GM18498 (cell line): Measurements from ENCODE around the gene RFT1.

Experiments used
- ATAC-seq: cut with Tn5 transposase; IDR thresholded peaks from one replicate; pipeline ENCODE4 v1.9.1; 2021; ENCODE audit warnings: mild to moderate bottlenecking, moderate library complexity; ENCODE audit not compliant: unreplicated experiment

Gene RFT1

GRCh38 chr3:53129344-53129743 lies 891 bp downstream of the RFT1 start:
- no peak for ATAC-seq

- no peak for ATAC-seq
These were observed 3.6 kb downstream of the RFT1 start for GRCh38 chr3:53126601-53127000.

- ATAC-seq: no peak
These were observed 6.3 kb downstream of the RFT1 start for GRCh38 chr3:53123953-53124352.

- ATAC-seq: no peak
These were observed 6.7 kb downstream of the RFT1 start for GRCh38 chr3:53123510-53123909.

GRCh38 chr3:53122933-53123305 lies 7.3 kb downstream of the RFT1 start:
- ATAC-seq: no peak

GRCh38 chr3:53122255-53122932 lies 7.8 kb downstream of the RFT1 start:
- no peak for ATAC-seq

GRCh38 chr3:53120336-53120735 lies 9.9 kb downstream of the RFT1 start:
- ATAC-seq: no peak

GRCh38 chr3:53116956-53117355 lies 13.3 kb downstream of the RFT1 start:
- no peak for ATAC-seq

GRCh38 chr3:53114412-53115074 lies 15.7 kb downstream of the RFT1 start:
- ATAC-seq: no peak

GRCh38 chr3:53114011-53114400 lies 16.2 kb downstream of the RFT1 start:
- ATAC-seq: peak; percentile 84

- no peak for ATAC-seq
These were observed 16.8 kb downstream of the RFT1 start for GRCh38 chr3:53113293-53114010.

GRCh38 chr3:53111822-53112221 lies 18.4 kb downstream of the RFT1 start:
- no peak for ATAC-seq

- no peak for ATAC-seq
These were observed 20.1 kb downstream of the RFT1 start for GRCh38 chr3:53109891-53110771.

GRCh38 chr3:53109190-53109589 lies 21.0 kb downstream of the RFT1 start:
- ATAC-seq: no peak

GRCh38 chr3:53104762-53105161 lies 25.5 kb downstream of the RFT1 start:
- ATAC-seq: no peak

GRCh38 chr3:53103397-53104296 lies 26.6 kb downstream of the RFT1 start:
- no peak for ATAC-seq

- ATAC-seq: peak; percentile 79
These were observed 27.6 kb downstream of the RFT1 start for GRCh38 chr3:53102601-53103147.

- no peak for ATAC-seq
These were observed 28.3 kb downstream of the RFT1 start for GRCh38 chr3:53101956-53102355.

- no peak for ATAC-seq
These were observed 29.3 kb downstream of the RFT1 start for GRCh38 chr3:53100818-53101466.
